ENCODE results near the gene RPS6KA5. TPM values are rescaled to one million over a fixed set of nuclear protein-coding genes. Genes with fewer than 3 reads are reported as not detected.

Gene RPS6KA5
- total RNA-seq, 1 donor from 2014 or later = 0.21 TPM

DNA sequence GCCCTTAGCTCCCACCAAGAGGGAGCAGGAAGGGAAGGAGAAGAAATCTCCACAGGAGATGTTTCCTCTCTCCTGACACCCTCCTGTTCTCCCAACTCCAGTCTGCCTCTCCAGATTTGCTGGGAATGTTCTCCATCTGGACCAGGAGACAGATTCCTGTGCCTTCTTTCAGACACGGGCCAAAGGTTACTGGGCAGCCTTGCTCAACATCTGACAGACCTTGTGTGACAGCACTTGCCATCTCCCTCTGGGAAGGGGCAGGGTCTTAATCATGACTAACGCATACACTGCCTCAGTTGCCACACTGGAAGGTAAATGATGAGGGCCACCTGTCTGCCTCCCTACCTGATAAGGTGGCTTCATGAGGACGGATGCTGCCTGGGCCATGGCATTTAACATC lies 241.7 kb downstream of the RPS6KA5 start:
- DNase-seq (ENCODE audit: low spot score in 2 of 2) = no peak
- H3K27ac ChIP-seq = no peak overlapping the region
- H3K4me3 ChIP-seq = no peak overlapping the region
- H3K27me3 ChIP-seq = no peaks in the 10 kb centered on the region
- peaks cover 3 to 6% of the 10 kb centered on the region in 2 donors for H3K9me3 ChIP-seq
- intact Hi-C loops (cut with DNase I) = loop anchor here (5.0 kb wide), 3 partner anchors 121 to 486 kb away; partner anchors contain the start of gene NRDE2
- H3K4me1 ChIP-seq = peaks cover 0 to 6% of the 10 kb centered on the region in 2 donors
- TF ChIP-seq, protein P1, sequence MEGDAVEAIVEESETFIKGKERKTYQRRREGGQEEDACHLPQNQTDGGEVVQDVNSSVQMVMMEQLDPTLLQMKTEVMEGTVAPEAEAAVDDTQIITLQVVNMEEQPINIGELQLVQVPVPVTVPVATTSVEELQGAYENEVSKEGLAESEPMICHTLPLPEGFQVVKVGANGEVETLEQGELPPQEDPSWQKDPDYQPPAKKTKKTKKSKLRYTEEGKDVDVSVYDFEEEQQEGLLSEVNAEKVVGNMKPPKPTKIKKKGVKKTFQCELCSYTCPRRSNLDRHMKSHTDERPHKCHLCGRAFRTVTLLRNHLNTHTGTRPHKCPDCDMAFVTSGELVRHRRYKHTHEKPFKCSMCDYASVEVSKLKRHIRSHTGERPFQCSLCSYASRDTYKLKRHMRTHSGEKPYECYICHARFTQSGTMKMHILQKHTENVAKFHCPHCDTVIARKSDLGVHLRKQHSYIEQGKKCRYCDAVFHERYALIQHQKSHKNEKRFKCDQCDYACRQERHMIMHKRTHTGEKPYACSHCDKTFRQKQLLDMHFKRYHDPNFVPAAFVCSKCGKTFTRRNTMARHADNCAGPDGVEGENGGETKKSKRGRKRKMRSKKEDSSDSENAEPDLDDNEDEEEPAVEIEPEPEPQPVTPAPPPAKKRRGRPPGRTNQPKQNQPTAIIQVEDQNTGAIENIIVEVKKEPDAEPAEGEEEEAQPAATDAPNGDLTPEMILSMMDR (IDR thresholded peaks at IDR 0.05) = no peak
- H3K36me3 ChIP-seq = no peaks in the 10 kb centered on the region

DNA sequence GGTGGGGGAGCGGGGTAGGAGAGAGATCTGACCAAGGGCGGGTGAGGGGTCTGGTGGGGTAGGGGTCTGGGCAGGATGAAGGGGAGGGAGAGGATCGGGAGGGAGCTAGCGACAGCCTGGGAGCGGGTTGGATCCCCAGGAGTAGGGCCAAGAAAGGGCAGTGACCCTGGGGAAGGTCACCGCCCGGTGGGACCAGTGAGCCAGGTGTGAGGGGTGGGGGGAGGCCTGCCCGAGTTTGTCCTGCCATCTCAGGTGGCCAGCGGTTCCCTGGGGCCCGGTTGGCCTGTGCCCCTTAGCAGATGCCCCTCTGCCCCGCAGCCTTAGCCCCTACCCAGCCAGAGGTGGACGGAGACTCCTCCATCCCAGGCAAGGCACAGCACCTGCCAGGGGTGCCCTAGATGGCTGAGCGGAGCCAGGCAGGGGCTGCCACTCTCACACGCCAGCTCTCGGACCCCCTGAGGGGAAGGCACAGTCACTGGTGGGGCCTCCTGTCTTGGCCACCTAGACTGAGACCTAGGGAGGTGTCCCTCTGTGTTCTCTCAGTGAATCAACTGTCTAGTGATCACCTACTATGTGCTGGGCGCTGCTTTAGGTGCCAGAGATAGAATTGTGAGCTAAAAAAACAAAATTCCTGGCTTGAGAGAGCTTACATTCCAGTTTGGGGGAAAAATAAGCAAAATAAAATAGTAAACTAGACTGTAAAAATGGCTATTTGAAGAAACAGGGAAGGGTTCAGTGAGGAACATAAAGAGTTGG lies 243.6 kb downstream of the RPS6KA5 start:
- no peaks in the 10 kb centered on the region for H3K27me3 ChIP-seq
- TF ChIP-seq, protein P1 (IDR thresholded peaks at IDR 0.05) = no peak
- intact Hi-C loops (cut with DNase I) = loop anchor here (1.0 to 5.0 kb wide), 5 partner anchors 11 to 516 kb away; partner anchors contain the start of gene NRDE2

DNA sequence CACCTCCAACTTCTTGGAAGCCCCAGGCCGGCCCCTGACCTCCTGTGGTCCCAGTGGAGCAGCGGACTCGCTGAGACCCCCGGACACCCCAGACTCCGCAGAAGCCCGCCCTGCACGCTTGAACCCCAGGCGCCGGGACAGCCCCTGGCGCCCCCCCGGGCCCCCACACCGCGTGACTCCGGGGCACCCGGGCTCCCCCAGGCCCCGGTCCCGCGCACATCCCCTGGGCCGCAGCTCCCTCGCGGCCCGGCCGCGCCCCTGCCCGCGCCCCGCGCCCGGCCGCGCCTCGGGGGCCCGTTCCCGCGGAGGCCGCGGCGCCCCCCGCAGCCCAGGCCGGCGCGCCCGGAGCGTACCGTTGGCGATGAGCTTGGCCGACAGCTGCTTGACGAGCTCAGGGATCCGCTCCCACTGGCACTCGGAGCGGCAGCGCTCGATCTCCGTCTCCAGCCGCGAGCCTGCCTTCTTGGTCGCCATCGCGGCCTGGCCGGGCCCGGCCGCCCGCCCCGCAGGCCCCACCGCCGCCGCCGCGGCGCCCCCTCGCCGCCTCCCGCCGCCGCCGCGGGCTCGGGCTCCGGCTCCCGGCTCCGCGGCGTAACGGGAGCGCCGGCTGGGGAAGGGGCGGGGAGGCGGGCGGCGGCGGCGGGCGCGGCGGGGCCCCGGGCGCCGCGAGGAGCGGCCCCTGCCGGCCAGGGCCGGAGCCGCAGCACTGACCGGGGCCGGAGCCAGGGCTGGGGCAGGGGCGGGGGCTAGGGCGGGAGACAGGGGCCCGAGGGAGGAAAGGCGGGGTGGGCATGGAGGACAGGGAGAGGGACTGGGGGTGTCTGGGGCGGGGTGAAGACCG lies 244.4 kb downstream of the RPS6KA5 start, which contains the start of gene TTC7B:
TTC7B (minus strand) TSS at position 609 of the 841 bp plus-strand sequence; CDS start at position 474, 135 bp downstream.
- DNase-seq (ENCODE audit: low spot score in 2 of 2) = no peak
- Histone ChIP-seq H3K4me3 (peak within 1 kb of the TSS; percentile 93), H3K4me1 (peaks cover 0 to 6% of the 10 kb centered on the region in 2 donors), H3K9me3 (no peaks in the 10 kb centered on the region), H3K27ac (no peak within 1 kb of the TSS), H3K27me3 (no peaks in the 10 kb centered on the region), H3K36me3 (no peaks in the 10 kb centered on the region)
- intact Hi-C loops (cut with DNase I) = loop anchor here (1.0 to 5.0 kb wide), 6 partner anchors 12 to 515 kb away; partner anchors contain the start of gene NRDE2
- TF ChIP-seq, protein P1 (IDR thresholded peaks at IDR 0.05) = peak; percentile 24 to 45 (median 26)

More for the DNA sequence above, 243.6 kb downstream of the RPS6KA5 start:
- H3K4me1 ChIP-seq = peaks cover 0 to 6% of the 10 kb centered on the region in 2 donors
- H3K27ac ChIP-seq = no peak overlapping the region
- no peak for DNase-seq (ENCODE audit: low spot score in 2 of 2)
- peak overlapping the region; percentile 30 to 93 for H3K4me3 ChIP-seq
- H3K9me3 ChIP-seq = no peaks in the 10 kb centered on the region
- H3K36me3 ChIP-seq = no peaks in the 10 kb centered on the region

DNA sequence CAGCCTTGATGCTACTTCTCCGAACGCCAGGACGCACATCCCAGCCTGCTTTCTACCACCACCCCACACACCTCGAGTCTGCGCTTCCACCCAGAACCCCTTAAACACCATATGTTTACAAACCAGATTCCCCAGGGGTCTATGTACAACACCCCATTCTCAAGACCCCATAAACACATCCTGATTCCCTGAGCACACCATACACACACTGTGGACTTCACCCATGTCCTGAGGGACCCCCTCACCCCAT lies 244.9 kb downstream of the RPS6KA5 start:
- H3K4me3 ChIP-seq = peak overlapping the region; percentile 93
- DNase-seq (ENCODE audit: low spot score in 2 of 2) = no peak
- intact Hi-C loops (cut with DNase I) = loop anchor here (2.0 to 5.0 kb wide), 4 partner anchors 57 to 483 kb away; partner anchors contain the start of gene NRDE2
- H3K36me3 ChIP-seq = no peaks in the 10 kb centered on the region
- TF ChIP-seq, protein P1 (IDR thresholded peaks at IDR 0.05) = no peak
- no peaks in the 10 kb centered on the region for H3K27me3 ChIP-seq
- H3K27ac ChIP-seq = no peak overlapping the region
- peaks cover 0 to 6% of the 10 kb centered on the region in 2 donors for H3K4me1 ChIP-seq
- H3K9me3 ChIP-seq = no peaks in the 10 kb centered on the region

DNA sequence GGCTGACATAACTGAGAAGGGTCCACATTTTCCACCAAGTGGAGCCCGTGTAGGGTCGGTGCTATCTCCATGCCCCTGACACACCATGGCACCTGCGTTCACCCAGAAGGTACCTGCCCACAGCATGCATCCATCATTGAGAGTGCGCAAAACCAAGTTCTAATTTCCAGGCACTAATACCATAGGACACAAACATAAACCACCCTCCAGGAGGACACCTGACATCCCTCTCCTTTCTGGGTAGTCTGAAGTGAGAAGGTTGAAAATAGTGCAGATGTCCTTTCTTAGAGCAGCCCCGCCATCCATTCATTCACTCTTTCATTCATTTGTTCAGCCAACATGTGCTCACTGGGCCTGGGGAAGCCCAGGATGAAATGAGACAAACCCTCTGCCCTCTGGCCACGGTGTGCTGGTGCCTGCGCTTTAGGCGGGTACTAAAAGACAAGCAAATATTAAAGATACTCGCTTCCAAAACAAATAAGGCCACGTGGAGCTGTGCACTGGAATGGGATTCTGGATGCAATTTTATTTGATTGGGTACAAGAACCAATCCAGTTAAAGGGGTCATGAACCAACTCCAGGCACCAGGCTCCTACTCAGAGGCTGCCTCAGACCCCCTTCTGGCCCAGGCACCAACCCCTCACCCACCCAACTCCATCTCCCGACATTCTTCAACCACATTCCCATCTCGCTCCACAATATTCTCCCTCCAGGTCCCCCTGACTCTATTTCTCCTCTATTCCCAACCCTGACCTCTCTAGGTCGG lies 245.5 kb downstream of the RPS6KA5 start:
- Histone ChIP-seq H3K4me3 (peak overlapping the region; percentile 93), H3K27ac (no peak overlapping the region), H3K27me3 (no peaks in the 10 kb centered on the region), H3K4me1 (peaks cover 0 to 6% of the 10 kb centered on the region in 2 donors), H3K9me3 (no peaks in the 10 kb centered on the region), H3K36me3 (no peaks in the 10 kb centered on the region)
- no peak for DNase-seq (ENCODE audit: low spot score in 2 of 2)
- intact Hi-C loops (cut with DNase I) = loop anchor here (2.0 to 5.0 kb wide), 4 partner anchors 56 to 483 kb away; partner anchors contain the start of gene NRDE2
- TF ChIP-seq, protein P1 (IDR thresholded peaks at IDR 0.05) = no peak

All from ascending aorta (tissue), 2 donors.